Upper lobe of left lung (tissue), 6 donors: ENCODE results near the gene OPRL1. TPM values are rescaled to one million over a fixed set of nuclear protein-coding genes. Genes with fewer than 3 reads are reported as not detected.

Source experiments
- ATAC-seq, 2 donors: fragments of 200-7000 bp; cut with Tn5 transposase; one replicate each; pipeline ENCODE4 v1.9.1; 2022; ENCODE audit warnings: mild to moderate bottlenecking in 2 of 2, moderate library complexity in 2 of 2; ENCODE audit not compliant: low FRiP score in 2 of 2
- DNase-seq, 2 donors: peaks; one replicate each; pipeline ENCODE4 v3.0.0-alpha.2; 2019 to 2020
- H3K27ac ChIP-seq, 4 donors: fragments of 200-600 bp; sonication (generic); one replicate each; pipeline ENCODE4 v1.5.1; 2016 to 2019
- H3K27me3 ChIP-seq, 4 donors: fragments of 200-600 bp; sonication (generic); one replicate each; pipeline ENCODE4 v1.5.1; 2017 to 2019
- H3K36me3 ChIP-seq, 4 donors: fragments of 200-600 bp; sonication (generic); one replicate each; pipeline ENCODE4 v1.5.1; 2016 to 2019
- H3K4me1 ChIP-seq, 4 donors: fragments of 200-600 bp; sonication (generic); one replicate each; pipeline ENCODE4 v1.5.1; 2018 to 2019
- H3K4me3 ChIP-seq, 4 donors: fragments of 200-600 bp; sonication (generic); one replicate each; pipeline ENCODE4 v1.5.1; 2017 to 2019; ENCODE audit warnings: mild to moderate bottlenecking in 2 of 4, moderate library complexity in 1 of 4
- H3K9me3 ChIP-seq, 4 donors: fragments of 200-600 bp; sonication (generic); one replicate each; pipeline ENCODE4 v1.5.1; 2018 to 2019
- CTCF ChIP-seq, 6 experiments: fragments of 450-650 bp in 4 of 6; fragments of 200-600 bp in 2 of 6; sonication (generic) in 2 of 6; IDR thresholded peaks; one replicate each; pipeline ENCODE4 v1.5.1; 2016 to 2019; ENCODE audit warnings: antibody characterized with exemption in 6 of 6
- EP300 ChIP-seq, 4 donors: sonication (generic); formaldehyde crosslinking; IDR thresholded peaks; one replicate each; pipeline ENCODE4 v1.5.1; 2017; ENCODE audit warnings: antibody characterized with exemption in 4 of 4, control low read depth in 2 of 4
- POLR2A ChIP-seq, 4 donors: fragments of 450-650 bp; IDR thresholded peaks; one replicate each; pipeline ENCODE4 v1.5.1; 2016 to 2017; ENCODE audit warnings: antibody characterized with exemption in 4 of 4, mild to moderate bottlenecking in 2 of 4
- POLR2AphosphoS5 ChIP-seq, 2 donors: sonication (generic); formaldehyde crosslinking; IDR thresholded peaks; one replicate each; pipeline ENCODE4 v1.5.1; 2017; ENCODE audit warnings: antibody characterized with exemption in 2 of 2
- WGBS, 2 donors: methylation state at CpG; one replicate each; pipeline ENCODE4 v1.1.5; 2017 to 2018; 5-methylcytosine and 5-hydroxymethylcytosine counted together
- total RNA-seq, 6 donors: library from RNA; depleted of rRNA in 4 of 6; stranded (reverse); fragments of >200 nt in 4 of 6; gene quantifications; one replicate each; pipeline versions ENCODE4 v1.1.0 to v1.2.1, GENCODE V29; 2016 to 2021
- donor health status: DM: no; HTN: no; CAD: no; lungs with moderate emphysema.
- donor health status: DM: no; HTN: yes; CAD: no; lungs with severe emphysema.

OPRL1 gene
- total RNA-seq, 6 donors from 2014 or later, result 1.7 to 3.1 (median 2.6) TPM

GRCh38 chr20:64074184-64074789 lies 5.6 kb upstream of the OPRL1 start:
- TF ChIP-seq POLR2AphosphoS5 (IDR thresholded peaks at IDR 0.05) (no peak), EP300 (IDR thresholded peaks at IDR 0.05) (no peak)

GRCh38 chr20:64074963-64075362 lies 4.9 kb upstream of the OPRL1 start:
- peak in 1 of 2 donors; percentile 28 for DNase-seq
- Histone ChIP-seq H3K4me3 (no peak overlapping the region), H3K4me1 (peaks cover 12 to 32% (median 19%) of the 10 kb centered on the region in 4 donors), H3K9me3 (no peaks in the 10 kb centered on the region), H3K36me3 (peaks cover 0 to 41% (median 24%) of the 10 kb centered on the region in 4 donors), H3K27me3 (no peaks in the 10 kb centered on the region), H3K27ac (no peak overlapping the region)
- TF ChIP-seq POLR2A (IDR thresholded peaks at IDR 0.05), result no peak
- no peak for TF ChIP-seq POLR2AphosphoS5 (IDR thresholded peaks at IDR 0.05)
- TF ChIP-seq CTCF (IDR thresholded peaks at IDR 0.05), result no peak
- no peak for TF ChIP-seq EP300 (IDR thresholded peaks at IDR 0.05)
- no peak for ATAC-seq
- WGBS, 2 donors, result 98 to 100% methylated on average over 8 of the region's 8 CpGs

More at GRCh38 chr20:64074184-64074789, 5.6 kb upstream of the OPRL1 start:
- DNase-seq (peak in 1 of 2 donors; percentile 81), ATAC-seq (no peak)
- Histone ChIP-seq H3K27me3 (no peaks in the 10 kb centered on the region), H3K36me3 (peaks cover 0 to 41% (median 24%) of the 10 kb centered on the region in 4 donors), H3K27ac (no peak overlapping the region), H3K4me1 (peaks cover 11 to 35% (median 19%) of the 10 kb centered on the region in 4 donors), H3K9me3 (no peaks in the 10 kb centered on the region), H3K4me3 (no peak overlapping the region)
- 90 to 93% methylated on average over 18 to 28 of the region's 28 CpGs for WGBS, 2 donors

GRCh38 chr20:64075556-64075955 lies 4.3 kb upstream of the OPRL1 start:
- ATAC-seq (no peak), DNase-seq (no peak)
- Histone ChIP-seq H3K4me1 (peaks cover 12 to 37% (median 21%) of the 10 kb centered on the region in 4 donors), H3K36me3 (peaks cover 0 to 41% (median 24%) of the 10 kb centered on the region in 4 donors), H3K4me3 (no peak overlapping the region), H3K27ac (no peak overlapping the region), H3K27me3 (no peaks in the 10 kb centered on the region), H3K9me3 (no peaks in the 10 kb centered on the region)
- WGBS, 2 donors, result 90 to 97% methylated on average over 11 to 12 of the region's 12 CpGs
- TF ChIP-seq EP300 (IDR thresholded peaks at IDR 0.05) (no peak), POLR2A (IDR thresholded peaks at IDR 0.05) (no peak), CTCF (IDR thresholded peaks at IDR 0.05) (no peak), POLR2AphosphoS5 (IDR thresholded peaks at IDR 0.05) (no peak)

GRCh38 chr20:64076061-64076997 lies 3.6 kb upstream of the OPRL1 start:
- 88 to 91% methylated on average over 8 to 22 of the region's 22 CpGs for WGBS, 2 donors
- H3K27ac ChIP-seq, result peak overlapping the region; percentile 78 to 94 (median 88)
- ATAC-seq, result no peak
- H3K27me3 ChIP-seq, result no peaks in the 10 kb centered on the region
- H3K36me3 ChIP-seq, result peaks cover 0 to 41% (median 24%) of the 10 kb centered on the region in 4 donors
- H3K4me3 ChIP-seq, result peak overlapping the region in 3 of 4 donors; percentile 71 to 92 (median 80)
- TF ChIP-seq EP300 (IDR thresholded peaks at IDR 0.05) (no peak), POLR2AphosphoS5 (IDR thresholded peaks at IDR 0.05) (no peak), CTCF (IDR thresholded peaks at IDR 0.05) (no peak), POLR2A (IDR thresholded peaks at IDR 0.05) (no peak)
- no peak for DNase-seq
- peaks cover 17 to 45% (median 21%) of the 10 kb centered on the region in 4 donors for H3K4me1 ChIP-seq
- H3K9me3 ChIP-seq, result no peaks in the 10 kb centered on the region

GRCh38 chr20:64077094-64077493 lies 2.8 kb upstream of the OPRL1 start:
- Histone ChIP-seq H3K4me3 (peak overlapping the region in 3 of 4 donors; percentile 71 to 92 (median 80)), H3K36me3 (peaks cover 0 to 39% (median 23%) of the 10 kb centered on the region in 4 donors), H3K27me3 (no peaks in the 10 kb centered on the region), H3K9me3 (no peaks in the 10 kb centered on the region), H3K4me1 (peaks cover 19 to 52% (median 25%) of the 10 kb centered on the region in 4 donors), H3K27ac (peak overlapping the region; percentile 78 to 94 (median 88))
- WGBS, 2 donors, result 74% methylated on average over 8 of the region's 8 CpGs; no CpG with 5 or more reads in 1 of the 2 donors
- TF ChIP-seq POLR2A (IDR thresholded peaks at IDR 0.05), result peak in 1 of 4 donors; percentile 10
- no peak for TF ChIP-seq POLR2AphosphoS5 (IDR thresholded peaks at IDR 0.05)
- DNase-seq, result peak in 1 of 2 donors; percentile 48
- ATAC-seq, result peak in 1 of 2 donors; percentile 26
